Duodenal mucosa (tissue), 2 donors: ENCODE data around the gene NRP1.
"Not testable (repeated sequence)": the region's sequence is repeated elsewhere in the genome, so short reads cannot be mapped to it uniquely, and the experiment has no call there.

ENCODE experiments used
- H3K27ac ChIP-seq: one replicate; pipeline ENCODE4 v1.7.0; 2013; ENCODE audit warnings: low read depth, low read length
- H3K27me3 ChIP-seq, 2 donors: one replicate each; pipeline ENCODE4 v1.7.0; 2013; ENCODE audit warnings: low read length in 2 of 2, control low read depth in 1 of 2; ENCODE audit not compliant: insufficient read depth in 2 of 2, control insufficient read depth in 1 of 2
- H3K36me3 ChIP-seq, 2 donors: one replicate each; pipeline ENCODE4 v1.7.0; 2013; ENCODE audit warnings: low read length in 2 of 2, control low read depth in 1 of 2; ENCODE audit not compliant: insufficient read depth in 2 of 2, control insufficient read depth in 1 of 2
- H3K4me1 ChIP-seq, 2 donors: one replicate each; pipeline ENCODE4 v1.7.0; 2013; ENCODE audit warnings: low read length in 2 of 2, control low read depth in 1 of 2; ENCODE audit not compliant: insufficient read depth in 2 of 2, control insufficient read depth in 1 of 2
- H3K4me3 ChIP-seq, 2 donors: one replicate each; pipeline ENCODE4 v1.7.0; 2013; ENCODE audit warnings: low read length in 2 of 2, low read depth in 1 of 2
- H3K9ac ChIP-seq, 2 donors: one replicate each; pipeline ENCODE4 v1.7.0; 2013; ENCODE audit warnings: low read length in 2 of 2, low read depth in 1 of 2
- H3K9me3 ChIP-seq, 2 donors: one replicate each; pipeline ENCODE4 v1.7.0; 2013; ENCODE audit warnings: low read length in 2 of 2, control low read depth in 1 of 2; ENCODE audit not compliant: control insufficient read depth in 1 of 2

NRP1 gene

GRCh38 chr10:33334153-33334804 lies at the start of gene NRP1:
Gene NRP1 (minus strand): TSS chr10:33334667. CDS start chr10:33334382, 285 bp downstream.
- H3K27me3 ChIP-seq: no peaks in the 10 kb centered on the region
- peak within 1 kb of the TSS; percentile 70 to 73 for H3K9ac ChIP-seq
- H3K4me3 ChIP-seq: peak within 1 kb of the TSS; percentile 79 to 84
- peaks cover 20 to 27% of the 10 kb centered on the region in 2 donors for H3K4me1 ChIP-seq
- no peaks in the 10 kb centered on the region for H3K36me3 ChIP-seq
- H3K27ac ChIP-seq: peak within 1 kb of the TSS; percentile 60
- H3K9me3 ChIP-seq: no peaks in the 10 kb centered on the region

GRCh38 chr10:33384201-33384600 lies 49.7 kb upstream of the NRP1 start:
- not testable (repeated sequence) for H3K27me3 ChIP-seq, H3K9me3 ChIP-seq, H3K9ac ChIP-seq, H3K27ac ChIP-seq, H3K36me3 ChIP-seq, H3K4me3 ChIP-seq
- peaks cover 14 to 19% of the 10 kb centered on the region in 2 donors for H3K4me1 ChIP-seq

- H3K4me1 ChIP-seq: peaks cover 14 to 19% of the 10 kb centered on the region in 2 donors
- H3K9me3 ChIP-seq: no peaks in the 10 kb centered on the region
- H3K27ac ChIP-seq: no peak overlapping the region
- H3K27me3 ChIP-seq: no peaks in the 10 kb centered on the region
- H3K4me3 ChIP-seq: no peak overlapping the region
- no peak overlapping the region for H3K9ac ChIP-seq
- H3K36me3 ChIP-seq: no peaks in the 10 kb centered on the region
These were observed 48.6 kb upstream of the NRP1 start for GRCh38 chr10:33382921-33383713.

GRCh38 chr10:33382216-33382600 lies 47.7 kb upstream of the NRP1 start:
- Histone ChIP-seq H3K9me3 (no peaks in the 10 kb centered on the region), H3K27ac (no peak overlapping the region), H3K9ac (no peak overlapping the region), H3K4me1 (peaks cover 14 to 19% of the 10 kb centered on the region in 2 donors), H3K4me3 (no peak overlapping the region), H3K27me3 (no peaks in the 10 kb centered on the region), H3K36me3 (no peaks in the 10 kb centered on the region)

GRCh38 chr10:33381451-33382215 lies 47.2 kb upstream of the NRP1 start:
- no peaks in the 10 kb centered on the region for H3K36me3 ChIP-seq
- no peaks in the 10 kb centered on the region for H3K9me3 ChIP-seq
- H3K9ac ChIP-seq: no peak overlapping the region
- no peak overlapping the region for H3K4me3 ChIP-seq
- peaks cover 14 to 19% of the 10 kb centered on the region in 2 donors for H3K4me1 ChIP-seq
- H3K27ac ChIP-seq: no peak overlapping the region
- no peaks in the 10 kb centered on the region for H3K27me3 ChIP-seq

- no peak overlapping the region for H3K4me3 ChIP-seq
- H3K9ac ChIP-seq: no peak overlapping the region
- peaks cover 13 to 15% of the 10 kb centered on the region in 2 donors for H3K4me1 ChIP-seq
- no peak overlapping the region for H3K27ac ChIP-seq
- H3K27me3 ChIP-seq: no peaks in the 10 kb centered on the region
- no peaks in the 10 kb centered on the region for H3K9me3 ChIP-seq
- no peaks in the 10 kb centered on the region for H3K36me3 ChIP-seq
These were observed 43.2 kb upstream of the NRP1 start for GRCh38 chr10:33377658-33378025.

GRCh38 chr10:33376976-33377657 lies 42.6 kb upstream of the NRP1 start:
- H3K27ac ChIP-seq: no peak overlapping the region
- H3K27me3 ChIP-seq: no peaks in the 10 kb centered on the region
- no peaks in the 10 kb centered on the region for H3K9me3 ChIP-seq
- no peak overlapping the region for H3K4me3 ChIP-seq
- no peak overlapping the region for H3K9ac ChIP-seq
- no peaks in the 10 kb centered on the region for H3K36me3 ChIP-seq
- peaks cover 8 to 10% of the 10 kb centered on the region in 2 donors for H3K4me1 ChIP-seq

- peaks cover 1 to 3% of the 10 kb centered on the region in 2 donors for H3K4me1 ChIP-seq
- no peak overlapping the region for H3K27ac ChIP-seq
- no peaks in the 10 kb centered on the region for H3K9me3 ChIP-seq
- H3K9ac ChIP-seq: no peak overlapping the region
- H3K27me3 ChIP-seq: no peaks in the 10 kb centered on the region
- no peaks in the 10 kb centered on the region for H3K36me3 ChIP-seq
- H3K4me3 ChIP-seq: no peak overlapping the region
These were observed 42.0 kb upstream of the NRP1 start for GRCh38 chr10:33376476-33376875.

- H3K27ac ChIP-seq: no peak overlapping the region
- no peaks in the 10 kb centered on the region for H3K4me1 ChIP-seq
- no peaks in the 10 kb centered on the region for H3K27me3 ChIP-seq
- no peaks in the 10 kb centered on the region for H3K36me3 ChIP-seq
- H3K9me3 ChIP-seq: no peaks in the 10 kb centered on the region
- no peak overlapping the region for H3K9ac ChIP-seq
- H3K4me3 ChIP-seq: no peak overlapping the region
These were observed 38.8 kb upstream of the NRP1 start for GRCh38 chr10:33373263-33373662.
